Activated CD8-positive, alpha-beta memory T cell treated with anti-CD3 and anti-CD28 coated beads, Interleukin-2, amount 50 U/mL, for 1 hour (primary cell): ENCODE measurements around the gene CEP104.

ENCODE experiments used
- DNase-seq: peaks from one replicate; pipeline ENCODE4 v3.0.0-alpha.2; 2020; ENCODE audit errors: extremely low read depth

The CEP104 gene

GRCh38 chr1:3799976-3800685 lies 56.9 kb downstream of the CEP104 start:
- no peak for DNase-seq

DNA sequence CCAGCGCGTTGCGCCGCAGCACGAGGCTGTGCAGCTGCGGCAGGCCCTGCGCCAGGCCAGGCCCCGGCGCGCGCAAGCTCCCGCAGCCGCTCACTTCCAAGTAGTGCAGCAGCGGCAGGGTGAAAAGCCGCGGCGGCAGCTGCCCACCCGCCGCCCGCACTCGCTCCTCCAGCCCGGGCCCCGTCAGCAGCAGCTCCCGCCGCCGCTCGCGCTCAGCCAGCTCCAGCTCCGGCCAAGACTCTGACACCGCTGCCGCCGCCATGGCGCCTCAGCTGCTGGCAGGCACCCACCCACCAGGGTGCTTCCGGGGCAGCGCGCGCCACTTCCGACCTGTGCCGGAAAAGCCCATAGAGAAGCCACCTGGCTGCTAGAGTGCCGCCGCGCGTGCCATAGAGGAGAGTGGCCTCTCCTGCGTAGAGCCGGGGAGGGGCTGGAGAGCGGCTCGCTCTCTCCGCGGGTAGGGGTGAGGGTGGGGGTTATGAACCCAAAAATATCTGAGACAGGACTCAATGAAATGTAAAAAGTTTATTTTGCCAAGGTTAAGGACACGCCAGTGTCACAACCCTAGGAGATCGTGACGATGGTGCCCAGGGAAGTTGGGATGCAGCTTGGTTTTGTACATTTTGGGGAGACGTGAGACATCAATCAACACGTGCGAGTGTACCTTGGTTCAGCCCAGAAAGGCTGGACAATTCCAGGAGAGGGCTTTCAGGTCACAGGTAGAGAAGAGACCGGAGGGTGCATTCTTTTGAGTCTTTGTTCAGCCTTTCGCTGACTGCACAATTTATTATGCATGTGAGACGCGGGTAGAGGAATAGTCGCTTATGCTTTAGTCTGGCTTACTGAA lies 60.6 kb downstream of the CEP104 start, which contains the start of gene LRRC47:
Gene LRRC47, minus strand, starts transcription at position 284 of the 847 bp plus-strand sequence. Its CDS starts 22 bp downstream, at position 262.
- peak; percentile 75 for DNase-seq

GRCh38 chr1:3795453-3796214 lies 61.4 kb downstream of the CEP104 start:
- DNase-seq = no peak

GRCh38 chr1:3790952-3791351 lies 66.1 kb downstream of the CEP104 start:
- DNase-seq = no peak

DNA sequence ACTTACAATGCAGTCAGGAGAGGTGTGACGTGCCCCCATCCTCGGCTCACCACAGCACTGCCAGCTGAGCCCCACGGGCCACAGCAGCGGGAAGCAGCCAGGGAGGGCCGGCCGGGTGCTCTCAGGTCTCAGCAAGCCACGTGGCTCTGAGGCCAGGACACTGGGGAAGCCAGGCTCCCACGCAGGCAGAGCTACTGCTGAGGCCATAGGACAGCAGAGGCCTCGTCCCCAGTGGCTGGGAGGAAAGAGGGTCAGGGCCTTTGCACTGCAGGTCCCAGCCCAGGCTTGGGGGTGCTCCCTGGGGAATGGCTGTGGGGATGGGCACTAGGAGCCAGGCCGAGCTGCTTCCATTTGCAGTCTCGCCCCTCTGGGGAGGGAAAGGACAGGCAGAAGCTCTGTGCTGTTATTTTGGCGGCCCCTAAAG lies 66.5 kb downstream of the CEP104 start:
- DNase-seq = no peak

- DNase-seq = no peak
Measured at GRCh38 chr1:3789421-3790300, 67.3 kb downstream of the CEP104 start.

DNA sequence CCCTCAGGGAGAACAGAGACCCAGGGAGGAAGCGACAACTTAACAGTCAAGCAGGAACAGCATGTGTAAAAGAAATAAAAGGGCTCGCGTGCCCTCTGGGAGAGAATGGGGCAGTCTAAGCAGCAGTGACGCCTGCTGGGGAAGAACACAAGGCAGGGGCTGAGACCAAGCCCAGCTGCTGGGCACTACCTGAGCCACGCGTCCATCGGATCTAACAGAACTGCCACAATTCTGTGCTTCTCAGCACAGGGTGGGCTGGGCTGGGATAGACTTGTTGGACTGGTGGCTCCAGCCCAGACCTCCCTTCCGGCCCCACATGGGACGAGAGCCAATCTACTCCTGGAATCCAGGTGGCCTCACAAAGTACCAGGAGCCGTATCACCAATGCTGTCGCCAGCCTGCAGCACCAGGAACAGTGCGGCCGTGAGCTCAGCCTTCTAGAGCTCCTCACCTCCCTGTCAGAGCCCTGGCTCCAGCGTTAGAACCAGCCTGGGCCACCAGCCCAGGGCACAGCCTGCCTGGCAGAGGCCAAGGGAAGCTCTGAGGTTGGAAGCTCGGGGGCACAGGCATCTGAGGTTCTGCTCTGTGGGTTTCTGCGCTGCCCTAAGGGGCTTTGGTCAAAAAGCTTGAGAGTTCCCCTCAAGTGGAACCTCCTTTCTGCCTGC lies 68.1 kb downstream of the CEP104 start:
- no peak for DNase-seq

DNA sequence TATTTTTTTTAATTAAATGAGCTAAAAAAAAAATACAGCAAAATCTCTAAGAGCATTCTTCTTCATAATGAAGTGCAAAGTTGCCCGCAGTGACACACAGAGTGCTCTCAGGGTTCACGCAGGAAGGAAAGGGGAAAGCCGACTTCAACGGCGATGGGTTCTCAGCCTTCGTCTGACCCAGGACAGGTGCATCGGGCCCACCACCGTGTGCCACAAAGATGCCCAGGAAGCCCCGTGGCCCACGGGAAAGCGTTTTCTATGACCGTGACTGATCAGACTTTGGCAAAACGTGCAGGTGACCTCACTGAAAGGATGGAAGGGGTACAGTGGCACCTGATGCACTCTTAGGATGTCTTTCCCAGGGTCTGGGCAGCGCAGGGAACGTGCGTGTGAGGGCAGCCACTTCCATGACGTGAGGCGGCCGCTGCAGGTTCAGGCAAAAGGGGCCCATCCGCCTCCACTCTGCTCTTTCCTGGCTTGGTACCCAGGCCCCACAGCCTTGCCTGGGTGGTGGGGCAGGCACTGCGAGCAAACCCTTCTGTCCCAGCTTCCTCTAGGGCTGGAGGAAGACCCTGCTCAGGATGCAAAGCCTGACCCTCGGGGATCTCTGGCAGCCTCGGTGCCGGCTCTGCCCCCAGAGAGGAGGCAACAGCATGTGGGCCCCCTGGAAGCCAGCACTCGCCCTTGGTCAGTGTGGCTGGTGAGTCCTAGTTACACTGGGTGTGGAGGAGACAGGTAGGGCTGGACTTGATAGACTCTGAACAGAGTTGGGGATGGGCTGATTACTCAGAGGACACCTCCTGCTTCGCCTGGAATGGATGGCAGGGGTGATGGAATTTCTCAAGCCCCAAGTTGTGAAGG lies 69.0 kb downstream of the CEP104 start:
- no peak for DNase-seq

- no peak for DNase-seq
Measured at GRCh38 chr1:3787349-3787715, 69.7 kb downstream of the CEP104 start.

- no peak for DNase-seq
Measured at GRCh38 chr1:3786468-3787348, 70.3 kb downstream of the CEP104 start.

DNA sequence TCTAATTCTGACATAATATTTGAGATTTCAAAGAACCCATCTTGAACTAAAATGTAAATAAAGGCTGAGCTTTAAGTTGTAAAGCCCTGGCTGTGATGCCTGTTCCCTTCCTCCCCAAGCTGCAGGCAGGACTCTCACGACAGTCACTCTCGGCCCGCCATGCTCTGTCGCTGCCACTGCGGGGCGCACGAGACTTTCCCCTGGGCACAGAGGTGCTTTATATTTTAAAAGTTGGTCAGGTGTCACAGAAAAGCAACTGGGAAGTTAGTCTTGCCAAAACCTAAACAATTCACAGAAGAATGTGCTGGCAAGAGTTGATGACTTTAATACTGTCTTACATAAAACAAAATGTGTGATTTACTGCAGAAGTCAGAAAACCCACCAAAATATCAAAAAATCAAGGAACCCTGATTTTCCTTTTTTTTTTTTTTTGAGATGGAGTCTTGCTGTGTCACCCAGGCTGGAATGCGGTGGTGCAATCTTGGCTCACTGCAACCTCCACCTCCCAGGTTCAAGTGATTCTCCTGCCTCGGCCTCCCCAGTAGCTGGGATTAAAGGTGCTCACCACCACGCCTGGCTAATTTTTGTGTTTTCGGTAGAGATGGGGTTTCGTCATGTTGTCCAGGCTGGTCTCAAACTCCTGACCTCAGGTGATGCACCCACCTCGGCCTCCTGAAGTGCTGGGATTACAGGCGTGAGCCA lies 71.4 kb downstream of the CEP104 start:
- DNase-seq = no peak

DNA sequence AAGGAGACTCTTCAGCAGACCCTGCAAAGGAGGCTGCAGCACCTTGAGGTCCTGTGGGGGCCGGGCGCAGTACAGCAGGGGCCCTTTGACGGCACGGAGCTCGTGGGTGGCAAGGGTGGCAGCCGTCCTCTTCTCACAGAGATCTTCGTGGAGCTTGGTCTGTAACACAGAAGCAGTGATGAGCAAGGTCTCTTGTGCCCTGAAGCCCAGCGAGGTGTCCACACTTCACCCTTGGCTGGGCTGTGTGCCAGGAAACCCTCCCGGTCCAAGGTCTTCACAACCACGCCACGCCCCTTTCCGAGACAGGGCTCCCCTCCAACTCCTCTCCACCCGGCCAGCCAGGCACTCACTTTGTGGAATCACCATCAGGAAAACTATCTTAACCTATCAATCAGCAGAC lies 72.0 kb downstream of the CEP104 start:
- no peak for DNase-seq

GRCh38 chr1:3783651-3784474 lies 73.1 kb downstream of the CEP104 start:
- no peak for DNase-seq

DNA sequence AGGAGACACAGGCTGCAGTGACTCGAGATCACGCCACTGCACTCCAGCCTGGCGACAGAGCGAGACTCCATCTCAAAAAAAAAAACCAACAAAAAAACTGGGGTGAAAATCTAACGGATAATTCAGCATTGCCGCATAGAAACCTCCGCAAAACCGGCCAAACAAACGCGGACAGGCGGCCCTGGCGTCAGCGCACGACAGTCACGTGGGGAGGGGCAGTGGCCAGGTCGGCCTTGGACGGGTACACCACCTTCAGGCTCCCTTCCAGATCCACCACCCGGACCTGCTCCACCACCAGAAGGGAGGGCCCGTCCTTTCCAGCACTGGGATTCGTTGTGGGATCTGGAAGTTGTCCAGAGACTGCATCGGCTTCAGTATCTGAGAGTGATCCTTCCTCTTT lies 76.1 kb downstream of the CEP104 start:
- no peak for DNase-seq

DNA sequence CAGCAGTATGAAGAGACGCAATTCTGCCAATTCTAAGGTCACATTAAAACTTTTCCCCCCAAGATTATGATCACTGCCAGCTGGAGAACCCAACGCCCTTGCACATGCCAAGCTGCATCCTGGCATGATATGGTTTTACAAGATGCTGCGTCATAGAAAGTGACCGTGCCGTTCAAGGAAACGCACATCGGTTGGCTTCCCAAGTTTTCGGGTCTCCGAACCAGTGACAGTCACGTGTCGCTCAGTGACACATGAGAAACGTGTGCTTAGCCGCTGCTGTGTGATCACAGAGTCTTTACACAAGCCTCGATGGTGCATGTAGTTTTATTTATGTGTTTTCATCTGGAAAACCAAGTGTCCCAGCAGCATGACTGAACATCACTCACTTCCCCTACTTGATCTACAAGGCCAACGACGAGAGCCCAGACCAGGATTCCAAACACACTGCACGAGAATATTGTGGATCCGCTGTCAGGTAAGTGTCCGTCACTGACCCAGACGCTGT lies 77.0 kb downstream of the CEP104 start:
- no peak for DNase-seq

DNA sequence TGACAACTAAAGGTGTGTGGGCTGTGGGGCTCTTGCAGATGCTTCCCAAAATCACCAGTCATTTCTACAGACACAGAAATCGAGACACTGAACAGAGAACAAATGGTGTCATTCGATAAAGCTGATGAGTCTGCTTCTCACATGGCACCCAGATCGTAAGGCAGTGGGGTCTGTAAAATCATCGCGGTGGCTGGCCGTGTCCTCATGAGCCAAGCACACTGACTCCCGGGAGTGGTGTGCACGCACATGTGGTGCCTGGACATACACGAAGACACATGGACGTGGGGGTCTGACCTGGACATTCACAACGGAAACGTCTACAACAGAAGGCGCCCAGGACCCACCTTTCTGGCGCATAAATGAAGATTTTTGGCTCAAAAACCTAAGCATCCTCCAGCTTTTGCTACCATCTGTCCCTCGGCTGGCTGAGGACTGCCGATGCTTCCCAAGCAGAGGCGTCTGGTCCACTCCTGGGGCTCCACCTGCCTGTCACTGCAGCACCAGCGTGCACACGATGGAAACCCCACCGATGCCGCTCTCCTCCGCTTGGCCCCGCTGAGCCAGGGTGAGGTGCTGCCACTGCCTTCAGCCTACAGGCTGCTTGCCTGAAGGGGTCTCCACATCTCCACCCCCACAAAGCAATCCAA lies 77.6 kb downstream of the CEP104 start:
- no peak for DNase-seq
